IMR-90 (cell line): ENCODE data around the gene DIP2A. TPM values are rescaled to one million over a fixed set of nuclear protein-coding genes. Genes with fewer than 3 reads are reported as not detected.
"Not testable (repeated sequence)": the region's sequence is repeated elsewhere in the genome, so short reads cannot be mapped to it uniquely, and the experiment has no call there.

Experiments
- ATAC-seq: fragments of 200-7000 bp; cut with Tn5 transposase; 2 replicates; pipeline ENCODE4 v1.9.1; 2020; ENCODE audit warnings: low read depth, mild to moderate bottlenecking, moderate library complexity
- BruUV-seq: library from RNA; stranded (reverse); fragments of 400-500 nt; replicated peaks from 2 replicates; lab custom pipeline; 2021; lab: Mats Ljungman, UMichigan
- CTCF ChIA-PET: fragments of 300-600 bp; formaldehyde crosslinking; extraction: SDS; loops from one replicate; lab custom pipeline; 2021; ENCODE audit warnings: antibody characterized with exemption; lab: Yijun Ruan, JAX
- POLR2A ChIA-PET: fragments of 300-600 bp; sonication (Branson Sonifier 250); formaldehyde crosslinking; loops from one replicate; lab custom pipeline; 2022; ENCODE audit warnings: antibody characterized with exemption; ENCODE audit not compliant: unreplicated experiment; lab: Charles Lee
- DNase-seq: peaks from one replicate; pipeline ENCODE4 v3.0.0; 2013
- H2AFZ ChIP-seq: replicated peaks from 2 replicates; pipeline ENCODE3; 2013; ENCODE audit warnings: low read length, mild to moderate bottlenecking; ENCODE audit not compliant: poor library complexity
- H2AK5ac ChIP-seq: 2 replicates; pipeline ENCODE4 v1.6.1; 2013; ENCODE audit warnings: low read depth, low read length, inconsistent platforms
- H2AK9ac ChIP-seq: replicated peaks from 2 replicates; pipeline ENCODE3; 2013; ENCODE audit warnings: mild to moderate bottlenecking, low read depth, low read length, moderate library complexity; ENCODE audit not compliant: poor library complexity
- H2BK120ac ChIP-seq: 2 replicates; pipeline ENCODE4 v1.6.1; 2013; ENCODE audit warnings: low read depth, low read length, inconsistent platforms
- H2BK15ac ChIP-seq: 3 replicates; pipeline ENCODE4 v1.6.1; 2013; ENCODE audit warnings: low read depth, low read length, inconsistent platforms
- H2BK20ac ChIP-seq: 2 replicates; pipeline ENCODE4 v1.6.1; 2013; ENCODE audit warnings: low read depth, mild to moderate bottlenecking, inconsistent platforms, low read length, moderate library complexity
- H2BK5ac ChIP-seq: 2 replicates; pipeline ENCODE4 v1.6.1; 2013; ENCODE audit warnings: mild to moderate bottlenecking, low read depth, low read length, inconsistent platforms; ENCODE audit not compliant: poor library complexity, severe bottlenecking
- H3K14ac ChIP-seq: replicated peaks from 2 replicates; pipeline ENCODE4 v1.6.1; 2013; ENCODE audit warnings: low read depth, low read length, inconsistent platforms
- H3K18ac ChIP-seq: 2 replicates; pipeline ENCODE4 v1.6.1; 2013; ENCODE audit warnings: low read depth, low read length, control low read depth
- H3K23ac ChIP-seq: 2 replicates; pipeline ENCODE4 v1.6.1; 2013; ENCODE audit warnings: low read depth, low read length, inconsistent platforms
- H3K27ac ChIP-seq: 2 replicates; pipeline ENCODE4 v1.5.1; 2013; ENCODE audit warnings: mild to moderate bottlenecking, control low read depth, low read length; ENCODE audit not compliant: insufficient read depth
- H3K27me3 ChIP-seq: 2 replicates; pipeline ENCODE4 v1.6.1; 2013; ENCODE audit warnings: low read length; ENCODE audit not compliant: control insufficient read depth, insufficient read depth
- H3K36me3 ChIP-seq: 2 replicates; pipeline ENCODE4 v1.6.1; 2013; ENCODE audit warnings: low read length, mixed read lengths; ENCODE audit not compliant: control insufficient read depth, insufficient read depth
- H3K4ac ChIP-seq: 2 replicates; pipeline ENCODE4 v1.6.1; 2013; ENCODE audit warnings: low read depth, low read length, inconsistent platforms
- H3K4me1 ChIP-seq: 2 replicates; pipeline ENCODE4 v1.6.1; 2013; ENCODE audit warnings: low read length, mixed read lengths; ENCODE audit not compliant: control insufficient read depth, insufficient read depth
- H3K4me2 ChIP-seq: 2 replicates; pipeline ENCODE4 v1.6.1; 2013; ENCODE audit warnings: low read depth, mild to moderate bottlenecking, control low read depth, low read length, moderate library complexity
- H3K4me3 ChIP-seq: 2 replicates; pipeline ENCODE4 v1.5.1; 2013; ENCODE audit warnings: low read depth, mild to moderate bottlenecking, control low read depth, low read length, moderate library complexity; ENCODE audit not compliant: insufficient read depth
- H3K56ac ChIP-seq: 2 replicates; pipeline ENCODE4 v1.6.1; 2013; ENCODE audit warnings: low read length, inconsistent platforms; ENCODE audit not compliant: insufficient read depth; ENCODE audit errors: extremely low read depth
- H3K79me1 ChIP-seq, 2 experiments: 2 replicates each; pipeline ENCODE4 v1.6.1; 2013; ENCODE audit warnings: low read length in 2 of 2, inconsistent platforms in 1 of 2, low read depth in 1 of 2
- H3K9ac ChIP-seq: 2 replicates; pipeline ENCODE4 v1.6.1; 2013; ENCODE audit warnings: low read depth, low read length, control low read depth
- H3K9me1 ChIP-seq: 2 replicates; pipeline ENCODE4 v1.6.1; 2013; ENCODE audit warnings: low read length, inconsistent platforms; ENCODE audit not compliant: insufficient read depth
- H3K9me3 ChIP-seq: 2 replicates; pipeline ENCODE4 v1.6.1; 2013; ENCODE audit warnings: low read length; ENCODE audit not compliant: control insufficient read depth, insufficient read depth
- H4K20me1 ChIP-seq: 2 replicates; pipeline ENCODE4 v1.6.1; 2013; ENCODE audit warnings: low read length, inconsistent platforms; ENCODE audit not compliant: insufficient read depth
- H4K5ac ChIP-seq: 2 replicates; pipeline ENCODE4 v1.6.1; 2013; ENCODE audit warnings: mild to moderate bottlenecking, low read depth, low read length, control low read depth
- H4K8ac ChIP-seq, 2 experiments: 2 replicates each; pipeline ENCODE4 v1.6.1; 2013; ENCODE audit warnings: low read depth in 2 of 2, low read length in 2 of 2, control low read depth in 1 of 2, inconsistent platforms in 1 of 2
- H4K91ac ChIP-seq: 2 replicates; pipeline ENCODE4 v1.6.1; 2013; ENCODE audit warnings: low read depth, low read length, inconsistent platforms; ENCODE audit not compliant: insufficient read depth
- WGBS, 2 experiments: methylation state at CpG; one replicate each; pipeline versions ENCODE4 v1.1.5 to v1.1.7; 2013; ENCODE audit warnings: missing lambda C conversion rate in 2 of 2; ENCODE audit not compliant: insufficient read length in 1 of 2; ENCODE audit errors: extremely low coverage in 2 of 2; 5-methylcytosine and 5-hydroxymethylcytosine counted together
- dilution Hi-C: fragments of 300-500 bp; cut with HindIII; formaldehyde crosslinking; loops from one replicate; pipeline ENCODE4 v1.14.3; 2018; ENCODE audit warnings: low sequenced_read_pairs; ENCODE audit not compliant: unreplicated experiment
- in situ Hi-C: fragments of 300-500 bp; cut with MboI; formaldehyde crosslinking; loops from 3 replicates; pipeline ENCODE4 v1.14.3; 2019; ENCODE audit warnings: low sequenced_read_pairs, inconsistent platforms, mixed read lengths
- intact Hi-C: fragments of 100-400 bp; cut with micrococcal nuclease; formaldehyde crosslinking; loops from 2 replicates; pipeline ENCODE4 v1.10.0; 2022
- polyA plus RNA-seq, 3 experiments: library from polyadenylated mRNA; depleted of rRNA; stranded (reverse); fragments of >200 nt; gene quantifications; 2 replicates each; pipeline ENCODE4 v1.2.3, GENCODE V29; 2012; ENCODE audit warnings: low replicate concordance in 1 of 3
- total RNA-seq: library from RNA; depleted of rRNA; stranded (reverse); fragments of >200 nt; gene quantifications from 2 replicates; pipeline ENCODE4 v1.2.3, GENCODE V29; 2012

The DIP2A gene
- total and polyA plus RNA-seq, 2 of the 4 experiments (the other 2 are of a cell fraction): 17.9 to 24.3 TPM

DNA sequence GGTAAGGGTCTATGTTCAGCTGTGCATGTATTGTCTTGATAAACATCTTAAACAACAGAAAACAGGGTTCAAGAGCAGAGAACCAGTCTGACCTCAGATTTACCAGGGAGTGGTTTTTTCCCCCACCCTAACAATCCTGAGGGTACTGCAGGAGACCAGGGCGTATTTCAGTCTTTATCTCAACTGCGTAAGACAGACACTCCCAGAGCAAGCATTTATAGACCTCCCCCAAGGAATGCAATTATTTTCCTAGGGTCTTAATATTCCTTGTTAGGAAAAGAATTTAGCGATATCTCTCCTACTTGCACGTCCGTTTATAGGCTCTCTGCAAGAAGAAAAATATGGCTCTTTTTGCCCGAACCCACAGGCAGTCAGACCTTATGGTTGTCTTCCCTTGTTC, 9.8 kb upstream of the DIP2A start:
- H3K9me1 ChIP-seq, H3K56ac ChIP-seq, H2BK5ac ChIP-seq, H3K4me2 ChIP-seq, H2BK20ac ChIP-seq, POLR2A ChIA-PET, H2AK9ac ChIP-seq, DNase-seq, H3K9me3 ChIP-seq, BruUV-seq, H3K23ac ChIP-seq, intact Hi-C loops, H2BK15ac ChIP-seq, H2BK120ac ChIP-seq, ATAC-seq, CTCF ChIA-PET, H3K4me1 ChIP-seq, H3K9ac ChIP-seq, in situ Hi-C loops, H4K91ac ChIP-seq, H3K18ac ChIP-seq, H4K8ac ChIP-seq, H4K20me1 ChIP-seq, H3K4me3 ChIP-seq, H2AK5ac ChIP-seq, H3K36me3 ChIP-seq, H2AFZ ChIP-seq, H3K14ac ChIP-seq, H3K27me3 ChIP-seq, H3K4ac ChIP-seq, H3K27ac ChIP-seq, H4K5ac ChIP-seq, dilution Hi-C loops: not testable (repeated sequence)
- peaks cover 10 to 51% of the 10 kb centered on the region in 2 experiments for H3K79me1 ChIP-seq
- whole genome bisulfite sequencing, 2 experiments: no CpG with 5 or more reads among the region's 6 CpGs
